ENCODE data around the gene CCDC187.

CCDC187 gene

DNA sequence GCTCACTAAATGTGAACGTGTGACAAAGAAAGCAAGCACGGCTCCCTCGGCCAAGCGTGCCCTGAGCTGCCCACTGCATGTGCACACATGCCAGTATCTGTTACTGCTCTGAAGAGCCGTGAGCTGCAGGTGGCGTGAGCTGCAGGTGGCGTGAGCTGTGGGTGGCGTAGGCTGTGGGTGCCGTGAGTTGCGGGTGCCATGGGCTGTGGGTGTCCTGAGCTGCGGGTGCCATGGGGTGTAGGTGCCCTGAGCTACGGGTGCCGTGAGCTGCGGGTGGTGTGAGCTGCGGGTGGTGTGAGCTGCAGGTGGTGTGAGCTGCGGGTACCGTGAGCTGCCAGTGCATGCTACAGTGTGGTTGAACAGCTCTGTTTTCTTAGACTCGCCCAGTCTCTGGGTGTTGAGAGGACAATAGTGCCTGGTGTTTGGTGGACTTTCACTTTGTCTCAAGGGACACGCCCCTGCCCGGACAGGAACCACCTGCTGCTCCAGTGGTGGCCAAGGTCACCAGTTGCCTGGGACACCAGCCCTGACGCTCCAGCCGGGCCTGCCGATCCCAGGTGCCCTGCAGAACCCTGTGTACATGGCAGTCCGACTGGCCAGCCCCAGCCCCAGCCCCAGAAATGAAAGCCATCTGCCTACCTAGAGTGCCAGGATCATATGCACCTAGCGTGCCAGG lies 6.7 kb downstream of the CCDC187 start:
- no peak for DNase-seq (ENCODE audit: low read depth)

DNA sequence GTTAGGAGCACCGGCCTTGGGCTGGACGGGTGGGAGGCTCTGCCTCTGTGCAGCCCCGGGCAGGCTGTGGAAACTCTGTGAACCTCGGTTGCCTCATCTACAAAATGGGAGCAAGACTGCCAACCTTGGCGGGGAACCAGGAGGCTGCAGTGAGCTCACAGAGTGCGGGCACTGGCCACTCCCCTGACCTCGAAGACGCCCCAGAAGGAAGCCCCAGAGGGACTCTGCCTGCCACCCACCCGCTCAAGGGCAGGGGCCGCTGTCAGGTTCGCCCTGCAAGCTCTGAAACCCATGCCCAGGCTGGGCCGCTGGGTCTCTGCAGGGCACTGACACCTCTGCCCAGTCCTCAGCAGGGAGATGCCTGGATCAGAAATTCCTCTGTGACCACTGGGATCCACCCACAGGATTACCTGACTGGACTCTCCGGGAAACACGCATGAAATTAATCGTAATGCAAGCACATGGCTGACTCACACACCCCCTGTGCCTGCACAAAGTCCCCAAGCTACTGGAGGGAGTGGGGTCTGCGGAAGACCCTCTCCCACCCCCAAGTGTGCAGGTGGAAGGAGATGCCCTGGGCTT lies 7.4 kb downstream of the CCDC187 start:
- no peak for DNase-seq (ENCODE audit: low read depth)

DNA sequence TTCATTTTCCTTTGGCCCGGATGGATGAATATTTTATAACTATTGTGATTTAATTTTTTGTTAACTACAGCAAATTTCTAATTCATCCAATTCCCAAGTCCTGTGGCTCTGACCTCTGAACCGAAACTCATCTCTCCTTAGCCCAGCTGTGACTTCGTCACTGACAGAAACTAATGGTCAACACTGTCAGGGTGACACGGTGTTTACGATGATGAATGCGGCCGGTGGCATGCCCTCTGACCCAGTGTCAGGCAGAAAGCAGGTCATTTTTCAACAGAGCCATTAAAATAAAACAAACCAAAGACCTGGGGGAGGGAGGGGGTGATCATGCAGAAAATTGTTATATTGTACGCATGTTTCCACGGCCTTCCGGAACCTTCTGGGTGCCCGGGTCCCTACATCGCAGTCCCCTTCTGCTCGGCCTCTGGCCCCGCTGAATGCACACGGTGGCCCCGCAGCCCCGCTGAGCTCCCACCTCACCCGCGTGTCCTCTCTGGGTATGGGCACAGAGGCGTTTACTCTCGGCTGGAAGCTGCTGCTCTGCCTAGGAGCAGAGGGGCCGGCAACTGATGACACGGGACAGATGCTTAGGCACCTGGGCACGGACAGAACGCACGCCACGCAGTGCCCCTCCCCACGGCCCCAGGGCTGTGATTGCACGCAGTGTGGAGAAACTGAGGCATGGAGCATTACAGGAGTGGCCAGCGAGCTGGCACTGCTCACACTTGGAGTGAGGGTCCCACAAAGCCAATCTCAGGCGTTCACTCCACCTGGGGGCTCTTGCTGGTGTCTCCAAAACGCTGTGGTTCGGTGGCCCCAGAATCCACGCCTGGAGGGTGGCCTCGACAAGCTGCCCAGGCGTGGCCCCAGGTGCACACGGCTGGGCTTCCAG lies 8.1 kb downstream of the CCDC187 start:
- no peak for DNase-seq (ENCODE audit: low read depth)

DNA sequence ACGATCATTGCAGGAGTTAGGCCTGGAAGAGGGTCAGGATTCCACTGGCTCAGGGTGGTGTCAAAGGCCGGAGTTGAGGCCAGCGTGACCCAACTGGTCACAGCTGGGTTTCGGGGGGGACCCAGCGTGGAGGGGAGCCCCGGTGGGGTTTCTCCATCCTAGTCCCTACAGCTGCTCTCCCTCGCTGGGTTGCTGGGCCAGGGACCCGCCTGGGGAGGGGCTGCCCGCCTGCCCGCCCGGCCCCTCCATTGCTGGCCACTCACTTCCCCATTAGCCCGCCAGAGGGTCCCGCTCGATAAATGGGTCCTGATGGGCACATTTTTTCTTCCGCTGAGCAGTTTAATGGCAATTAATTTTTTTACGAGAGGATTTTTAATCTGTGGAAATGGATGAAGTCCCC lies 8.8 kb downstream of the CCDC187 start:
- no peak for DNase-seq (ENCODE audit: low read depth)

- no peak for DNase-seq (ENCODE audit: low read depth)
Observed at GRCh38 chr9:136294437-136294836, 9.5 kb downstream of the CCDC187 start.

DNA sequence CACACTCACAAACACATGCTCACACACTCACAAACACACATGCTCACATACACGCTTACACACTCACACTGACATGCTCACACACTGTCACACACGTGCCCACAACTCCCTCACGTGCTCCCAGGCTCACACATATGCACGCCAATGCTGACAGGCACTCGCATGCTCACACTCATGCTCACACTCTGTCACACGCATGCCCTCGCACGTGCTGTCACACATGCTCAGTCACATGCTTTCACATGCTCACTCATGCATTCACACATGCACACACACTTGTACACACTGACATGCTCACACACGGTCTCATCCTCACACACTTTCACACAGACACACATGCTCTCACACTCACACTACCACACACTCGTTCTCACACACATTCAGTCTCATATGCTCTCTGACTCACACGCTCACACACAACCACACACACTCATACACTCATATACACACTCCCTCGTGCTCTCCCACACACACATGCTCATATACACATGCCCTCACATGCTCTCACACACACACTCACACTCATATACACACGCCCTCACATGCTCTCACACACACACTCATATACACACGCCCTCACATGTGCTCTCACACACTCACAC lies 10.3 kb downstream of the CCDC187 start:
- DNase-seq (ENCODE audit: low read depth) = no peak

- no peak for DNase-seq (ENCODE audit: low read depth)
Observed at GRCh38 chr9:136292591-136293448, 11.1 kb downstream of the CCDC187 start.

- no peak for DNase-seq (ENCODE audit: low read depth)
Observed at GRCh38 chr9:136292026-136292538, 11.8 kb downstream of the CCDC187 start.

- no peak for DNase-seq (ENCODE audit: low read depth)
Observed at GRCh38 chr9:136291306-136292025, 12.4 kb downstream of the CCDC187 start.

GRCh38 chr9:136290508-136291000 lies 13.3 kb downstream of the CCDC187 start:
- no peak for DNase-seq (ENCODE audit: low read depth)

DNA sequence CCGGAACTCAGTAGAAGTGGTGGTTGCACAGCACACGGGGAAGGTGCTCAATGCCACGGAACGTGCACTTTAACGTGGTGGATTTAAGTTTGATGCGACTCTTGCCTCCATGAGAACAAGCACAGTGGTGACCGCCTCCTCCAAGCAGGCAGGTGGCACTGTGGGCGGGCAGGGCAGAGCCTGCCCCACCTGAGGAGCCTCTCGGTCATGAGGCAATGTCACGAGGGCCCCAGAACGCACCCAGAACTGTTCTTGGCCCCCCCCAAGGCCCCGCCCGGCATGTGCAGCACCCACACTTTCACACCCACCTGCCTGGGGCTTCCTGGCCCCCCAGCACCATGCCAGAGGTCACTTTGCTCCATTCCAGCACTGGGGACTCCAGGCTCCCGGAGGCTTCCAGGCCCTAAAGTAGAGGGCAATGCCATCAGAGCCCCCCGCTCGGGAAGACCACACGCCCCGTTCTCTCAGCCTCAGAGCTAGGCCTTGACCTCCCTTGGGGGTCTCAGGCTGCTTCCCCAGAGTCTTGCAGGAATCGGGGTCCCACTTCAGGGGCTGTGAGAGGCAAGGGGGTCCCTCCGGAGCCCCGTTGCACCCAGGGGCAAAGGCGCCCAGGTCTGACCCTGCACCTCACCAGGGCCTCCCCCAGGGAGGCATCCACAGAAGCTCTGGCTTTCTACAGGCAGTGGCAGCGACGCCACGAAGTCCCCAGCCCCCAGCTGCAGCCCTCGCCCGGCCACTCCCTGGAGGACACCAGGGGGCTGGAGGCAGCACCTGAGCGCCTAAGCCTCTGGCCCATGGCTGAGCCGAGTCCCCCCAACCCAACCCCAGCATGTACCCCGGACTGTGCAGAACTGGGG lies 14.0 kb downstream of the CCDC187 start:
- no peak for DNase-seq (ENCODE audit: low read depth)

DNA sequence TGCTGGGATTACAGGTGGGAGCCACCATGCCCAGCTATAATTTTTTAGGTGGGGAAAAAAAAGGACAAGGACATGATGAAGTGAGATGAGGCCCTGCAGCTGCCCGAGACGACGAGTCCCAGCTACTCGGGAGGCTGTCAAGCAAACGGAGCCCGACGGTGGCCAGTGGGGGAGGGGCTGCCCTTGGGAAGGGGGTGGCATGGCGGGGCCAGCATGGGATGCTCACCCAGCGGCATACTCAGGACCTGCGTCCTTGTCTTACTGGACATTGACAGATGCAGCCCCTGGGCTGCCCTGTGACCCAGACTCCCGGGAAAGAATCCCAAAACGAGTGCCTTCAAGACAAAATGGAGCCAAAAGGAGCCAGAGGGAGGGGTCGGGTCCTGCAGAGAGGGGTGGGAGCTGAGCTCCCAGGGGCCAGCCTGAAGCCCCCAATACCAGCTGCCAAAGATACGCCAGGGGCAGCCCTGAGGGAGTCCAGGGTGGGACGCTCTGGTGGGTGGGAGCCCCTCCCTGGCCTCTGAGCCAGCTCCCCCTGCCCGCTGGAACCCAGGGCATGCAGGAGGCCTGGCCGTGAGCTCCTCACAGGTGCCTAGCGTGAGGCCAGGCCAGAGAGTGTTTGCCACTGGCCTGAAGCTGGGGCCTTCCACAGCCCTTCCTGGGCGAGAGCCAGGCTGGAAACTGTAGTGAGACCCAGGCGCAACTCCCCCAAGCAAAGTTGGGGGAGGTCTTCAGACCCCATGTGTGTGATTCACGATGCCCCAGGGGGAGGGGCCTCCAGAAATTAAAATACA lies 15.7 kb downstream of the CCDC187 start:
- DNase-seq (ENCODE audit: low read depth) = no peak

- no peak for DNase-seq (ENCODE audit: low read depth)
Observed at GRCh38 chr9:136286987-136287379, 16.9 kb downstream of the CCDC187 start.

GRCh38 chr9:136286359-136286986 lies 17.4 kb downstream of the CCDC187 start:
- no peak for DNase-seq (ENCODE audit: low read depth)

DNA sequence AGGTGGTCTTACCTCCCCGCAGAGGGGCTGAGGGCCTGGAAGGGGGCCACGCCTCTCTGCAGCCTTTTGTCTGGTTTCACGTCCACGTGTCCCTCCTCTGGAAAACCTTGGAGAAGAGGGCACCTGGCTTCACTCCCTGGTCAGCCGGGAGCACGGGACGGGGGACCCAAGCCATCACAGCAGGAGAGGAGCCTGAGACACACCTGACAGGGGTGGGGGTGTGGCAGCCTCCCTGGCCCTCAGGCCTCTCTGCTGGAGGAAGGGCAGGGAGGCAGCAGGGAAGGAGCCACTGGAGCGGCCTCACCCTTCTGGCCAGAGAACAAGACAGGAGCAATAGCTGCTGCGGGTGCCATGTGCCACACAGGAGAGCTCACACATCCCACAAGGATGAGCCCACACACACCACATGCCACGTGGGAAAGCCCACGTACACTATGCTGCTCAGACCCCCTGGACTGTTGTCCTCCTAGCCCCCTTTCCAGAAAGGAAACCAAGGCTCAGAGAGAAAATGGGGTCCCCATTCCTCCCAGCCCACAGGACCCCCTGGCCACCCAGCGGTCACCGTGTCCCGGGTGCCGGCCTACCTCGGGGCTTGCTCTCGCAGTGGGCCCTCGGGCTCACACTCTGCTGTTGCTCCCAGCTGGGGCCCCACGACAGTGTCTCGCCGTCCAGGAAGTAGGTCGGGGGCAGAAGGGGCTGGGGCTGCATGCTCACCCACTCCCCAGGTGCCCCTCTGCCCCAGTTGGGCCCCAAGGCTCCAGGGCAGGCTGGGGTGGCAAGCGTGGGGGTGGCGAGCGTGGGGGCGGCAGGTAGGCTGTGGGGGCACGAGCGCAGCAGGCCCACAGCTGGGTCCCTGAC lies 18.2 kb downstream of the CCDC187 start:
- DNase-seq (ENCODE audit: low read depth) = no peak

DNA sequence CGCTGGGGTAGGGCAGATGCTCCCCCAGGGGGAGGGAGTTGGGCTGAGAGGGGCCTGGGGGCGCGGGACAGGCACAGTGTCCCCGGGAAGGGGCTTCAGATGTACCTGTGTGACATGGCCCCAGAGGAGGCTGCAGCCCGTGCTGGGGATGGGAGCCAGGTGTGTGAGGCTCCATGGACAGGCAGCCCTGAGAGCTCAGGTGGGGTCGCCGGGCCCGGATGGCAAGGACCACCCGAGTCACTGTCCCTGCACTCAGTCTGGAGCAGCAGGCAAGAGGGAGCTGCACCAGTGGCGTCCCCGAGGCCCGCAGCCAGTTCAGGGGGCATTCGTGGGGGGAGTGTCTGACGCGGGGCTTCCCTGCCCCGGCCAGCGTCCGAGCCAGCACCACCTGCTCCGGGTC lies 18.9 kb downstream of the CCDC187 start:
- no peak for DNase-seq (ENCODE audit: low read depth)

GRCh38 chr9:136284311-136284710 lies 19.6 kb downstream of the CCDC187 start:
- no peak for DNase-seq (ENCODE audit: low read depth)

Measured in stromal cell of bone marrow (primary cell).